Measurements from ENCODE around the gene ATP8A2. TPM values are rescaled to one million over a fixed set of nuclear protein-coding genes. Genes with fewer than 3 reads are reported as not detected.

ATP8A2 gene
- total RNA-seq, 2 donors from 2014 or later: 1.6 to 2.9 TPM

- no peak for TF ChIP-seq CTCF (conservative IDR thresholded peaks at IDR 0.05)
- H3K27ac Mint-ChIP-seq: no peak overlapping the region
- H3K4me3 ChIP-seq (ENCODE audit: low read length): no peak overlapping the region
- H3K4me1 ChIP-seq (ENCODE audit: control insufficient read depth, insufficient read depth, low read length): no peaks in the 10 kb centered on the region
- no peak overlapping the region for H3K4me3 Mint-ChIP-seq
- no peaks in the 10 kb centered on the region for H3K36me3 Mint-ChIP-seq (ENCODE audit: low read depth)
- peaks cover under 1% of the 10 kb centered on the region for H3K9me3 ChIP-seq (ENCODE audit: control insufficient read depth, low read length)
- no peaks in the 10 kb centered on the region for H3K36me3 ChIP-seq (ENCODE audit: control insufficient read depth, insufficient read depth, low read length)
- no peak for DNase-seq
- H3K9ac ChIP-seq (ENCODE audit: extremely low read depth, low read length, poor library complexity, severe bottlenecking): no peak overlapping the region
- H3K27ac ChIP-seq (ENCODE audit: low read depth, low read length): no peak overlapping the region
- H3K4me1 Mint-ChIP-seq: peaks cover 8% of the 10 kb centered on the region
- H3K27me3 ChIP-seq (ENCODE audit: control insufficient read depth, insufficient read depth, low read length, poor library complexity, severe bottlenecking): no peaks in the 10 kb centered on the region
- H3K9me3 Mint-ChIP-seq: peaks cover 9% of the 10 kb centered on the region
- H3K27me3 Mint-ChIP-seq (ENCODE audit: insufficient read depth): no peaks in the 10 kb centered on the region
- 95% methylated on average over 2 of the region's 2 CpGs; no CpG with 5 or more reads in 1 of the 2 experiments for WGBS, 2 experiments (ENCODE audit: insufficient coverage in 1 of 2, insufficient read length in 1 of 2)
These were observed 60.9 kb downstream of the ATP8A2 start for GRCh38 chr13:25432691-25433090.

GRCh38 chr13:25440061-25440460 lies 68.3 kb downstream of the ATP8A2 start:
- Histone ChIP-seq H3K36me3 (ENCODE audit: control insufficient read depth, insufficient read depth, low read length) (no peaks in the 10 kb centered on the region), H3K9me3 (ENCODE audit: control insufficient read depth, low read length) (no peaks in the 10 kb centered on the region), H3K4me3 (ENCODE audit: low read length) (no peak overlapping the region), H3K27ac (ENCODE audit: low read depth, low read length) (no peak overlapping the region), H3K27me3 (ENCODE audit: control insufficient read depth, insufficient read depth, low read length, poor library complexity, severe bottlenecking) (no peaks in the 10 kb centered on the region), H3K4me1 (ENCODE audit: control insufficient read depth, insufficient read depth, low read length) (no peaks in the 10 kb centered on the region), H3K9ac (ENCODE audit: extremely low read depth, low read length, poor library complexity, severe bottlenecking) (no peak overlapping the region)
- no peak overlapping the region for H3K4me3 Mint-ChIP-seq
- no peak for DNase-seq
- peaks cover 3% of the 10 kb centered on the region for H3K27me3 Mint-ChIP-seq (ENCODE audit: insufficient read depth)
- H3K27ac Mint-ChIP-seq: no peak overlapping the region
- H3K4me1 Mint-ChIP-seq: no peaks in the 10 kb centered on the region
- H3K9me3 Mint-ChIP-seq: no peaks in the 10 kb centered on the region
- 88 to 100% methylated on average over 2 to 4 of the region's 4 CpGs for WGBS, 2 experiments (ENCODE audit: insufficient coverage in 1 of 2, insufficient read length in 1 of 2)
- H3K36me3 Mint-ChIP-seq (ENCODE audit: low read depth): no peaks in the 10 kb centered on the region
- no peak for TF ChIP-seq CTCF (conservative IDR thresholded peaks at IDR 0.05)

GRCh38 chr13:25446261-25446660 lies 74.5 kb downstream of the ATP8A2 start:
- no peak for TF ChIP-seq CTCF (conservative IDR thresholded peaks at IDR 0.05)
- no peak for DNase-seq
- 92 to 94% methylated on average over 2 to 4 of the region's 4 CpGs for WGBS, 2 experiments (ENCODE audit: insufficient coverage in 1 of 2, insufficient read length in 1 of 2)
- no peaks in the 10 kb centered on the region for H3K36me3 Mint-ChIP-seq (ENCODE audit: low read depth)
- H3K9me3 Mint-ChIP-seq: peaks cover 11% of the 10 kb centered on the region
- Histone ChIP-seq H3K36me3 (ENCODE audit: control insufficient read depth, insufficient read depth, low read length) (no peaks in the 10 kb centered on the region), H3K4me3 (ENCODE audit: low read length) (no peak overlapping the region), H3K27ac (ENCODE audit: low read depth, low read length) (no peak overlapping the region), H3K27me3 (ENCODE audit: control insufficient read depth, insufficient read depth, low read length, poor library complexity, severe bottlenecking) (no peaks in the 10 kb centered on the region), H3K4me1 (ENCODE audit: control insufficient read depth, insufficient read depth, low read length) (no peaks in the 10 kb centered on the region), H3K9me3 (ENCODE audit: control insufficient read depth, low read length) (peaks cover 10% of the 10 kb centered on the region), H3K9ac (ENCODE audit: extremely low read depth, low read length, poor library complexity, severe bottlenecking) (no peak overlapping the region)
- H3K4me3 Mint-ChIP-seq: no peak overlapping the region
- H3K27ac Mint-ChIP-seq: no peak overlapping the region
- H3K27me3 Mint-ChIP-seq (ENCODE audit: insufficient read depth): peaks cover 3% of the 10 kb centered on the region
- H3K4me1 Mint-ChIP-seq: no peaks in the 10 kb centered on the region

Measured in endodermal cell (in vitro differentiated cells).